Hypothalamus (tissue), 51 donors: ENCODE data around the gene POP5.
A peak's percentile ranks its signal among the peaks of the same experiment; 100 is the strongest.
"Not testable (repeated sequence)": the region's sequence is repeated elsewhere in the genome, so short reads cannot be mapped to it uniquely, and the experiment has no call there.

Experiments used
- DNase-seq, 51 donors: peaks; one replicate each; lab custom pipeline; 2025; lab: John Stamatoyannopoulos, UW

Gene POP5, protein sequence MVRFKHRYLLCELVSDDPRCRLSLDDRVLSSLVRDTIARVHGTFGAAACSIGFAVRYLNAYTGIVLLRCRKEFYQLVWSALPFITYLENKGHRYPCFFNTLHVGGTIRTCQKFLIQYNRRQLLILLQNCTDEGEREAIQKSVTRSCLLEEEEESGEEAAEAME

DNA sequence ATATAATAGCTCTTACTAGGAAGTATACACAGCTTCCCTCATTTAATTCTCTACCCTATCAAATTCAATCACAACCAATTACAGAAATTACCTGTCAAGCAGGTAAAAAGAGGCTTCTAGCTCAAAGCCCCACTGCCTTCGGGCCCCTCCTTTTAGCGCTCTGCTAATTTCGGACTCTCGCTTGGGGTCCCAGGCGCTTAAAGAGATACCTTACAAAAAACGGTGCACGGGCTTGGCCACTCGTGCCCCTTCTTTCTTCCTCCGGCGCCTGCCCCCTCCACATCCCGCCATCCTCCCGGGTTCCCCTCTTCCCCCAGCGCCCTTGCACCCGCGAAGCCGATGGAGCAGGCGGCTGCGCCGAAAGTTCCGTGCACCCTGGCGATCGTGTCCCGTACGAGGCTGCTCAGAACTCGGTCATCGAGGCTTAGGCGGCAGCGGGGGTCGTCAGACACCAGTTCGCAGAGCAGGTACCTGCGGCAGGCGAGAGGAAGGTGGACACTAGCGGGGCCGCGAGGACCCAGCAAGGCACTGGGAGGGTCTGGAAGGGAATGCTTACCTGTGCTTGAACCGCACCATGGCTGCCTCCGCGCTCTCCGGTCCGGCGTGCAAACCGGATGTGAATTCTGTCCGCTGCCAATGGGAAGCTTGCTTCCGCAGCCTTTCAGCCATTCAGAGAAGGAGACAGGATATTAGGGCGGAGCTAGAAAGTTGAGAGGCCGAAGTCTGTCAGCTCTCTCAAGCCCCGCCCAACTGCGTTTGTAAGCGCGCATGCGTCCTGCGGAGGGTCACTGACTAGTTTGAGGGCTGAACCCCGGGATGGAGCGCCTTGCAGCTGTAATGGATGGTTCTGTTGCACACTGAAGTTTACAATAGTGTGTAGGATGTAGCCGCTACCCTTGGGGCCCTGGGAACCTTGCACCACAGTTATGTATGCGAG is at the start of gene POP5:
Gene POP5, minus strand, starts transcription at position 616 of the 937 bp plus-strand sequence. Its CDS starts 40 bp downstream, at position 576.
- DNase-seq: peak; percentile 63 to 99 (median 94)

DNA sequence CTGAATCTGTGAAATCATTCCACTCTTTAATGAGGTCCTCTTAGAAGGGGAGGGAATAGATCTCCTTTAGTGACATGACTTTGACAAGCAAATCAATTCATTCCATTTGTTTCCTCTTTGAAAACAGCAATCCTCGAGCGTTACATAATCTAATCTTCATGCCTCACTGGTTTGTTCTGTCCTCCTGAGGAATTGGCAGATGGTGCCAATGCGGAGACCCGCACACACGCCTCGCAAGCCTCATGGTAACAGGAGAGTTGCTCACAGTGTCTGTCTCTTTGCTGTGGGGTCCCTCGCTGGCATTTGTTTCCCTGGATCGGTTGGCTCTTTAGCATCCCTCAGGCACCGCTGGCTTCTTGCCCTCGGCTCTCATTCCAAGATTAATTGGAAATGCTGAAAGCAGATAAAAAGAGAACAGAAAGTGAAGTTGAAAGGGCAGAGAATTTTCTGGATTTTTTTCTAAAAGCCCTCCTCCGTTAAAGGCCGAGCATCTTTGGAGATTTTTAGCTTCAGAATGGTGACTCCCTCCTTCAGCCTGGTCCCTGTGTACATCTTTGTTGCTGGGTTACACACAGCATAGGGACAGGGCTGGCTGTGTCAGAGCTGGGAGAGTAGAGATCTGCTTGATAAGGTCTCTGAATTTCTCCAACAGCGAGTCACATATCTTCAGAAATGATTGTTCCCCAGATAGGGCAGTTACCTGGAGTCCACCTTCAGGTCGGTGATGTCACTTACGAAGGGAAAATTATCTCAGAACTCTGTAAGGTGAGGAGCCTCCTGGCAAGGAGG is 49.1 kb upstream of the POP5 start:
- DNase-seq: peak in 23 of 51 donors; percentile 11 to 56 (median 28)

DNA sequence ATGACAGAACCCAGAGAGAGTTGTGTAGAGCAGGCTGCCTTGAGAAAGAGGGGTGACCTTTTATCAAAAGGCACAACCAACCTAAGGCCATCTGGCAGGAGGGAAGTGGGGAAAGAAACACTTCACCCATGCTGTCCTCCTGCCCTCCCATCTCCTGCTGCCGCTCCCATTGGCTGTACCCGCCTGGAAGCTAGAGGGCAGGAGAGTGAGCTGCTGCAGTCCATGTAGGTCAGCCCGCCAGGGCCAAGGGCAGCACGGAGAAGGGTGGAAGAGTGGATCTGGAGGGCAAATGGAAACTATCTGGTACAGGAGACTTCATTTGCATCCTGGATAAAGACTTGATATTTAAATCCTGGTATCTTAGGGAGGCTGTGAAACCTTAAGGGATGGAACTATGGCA is 47.7 kb upstream of the POP5 start:
- DNase-seq: peak in 4 of 51 donors; percentile 2 to 10 (median 4)

DNA sequence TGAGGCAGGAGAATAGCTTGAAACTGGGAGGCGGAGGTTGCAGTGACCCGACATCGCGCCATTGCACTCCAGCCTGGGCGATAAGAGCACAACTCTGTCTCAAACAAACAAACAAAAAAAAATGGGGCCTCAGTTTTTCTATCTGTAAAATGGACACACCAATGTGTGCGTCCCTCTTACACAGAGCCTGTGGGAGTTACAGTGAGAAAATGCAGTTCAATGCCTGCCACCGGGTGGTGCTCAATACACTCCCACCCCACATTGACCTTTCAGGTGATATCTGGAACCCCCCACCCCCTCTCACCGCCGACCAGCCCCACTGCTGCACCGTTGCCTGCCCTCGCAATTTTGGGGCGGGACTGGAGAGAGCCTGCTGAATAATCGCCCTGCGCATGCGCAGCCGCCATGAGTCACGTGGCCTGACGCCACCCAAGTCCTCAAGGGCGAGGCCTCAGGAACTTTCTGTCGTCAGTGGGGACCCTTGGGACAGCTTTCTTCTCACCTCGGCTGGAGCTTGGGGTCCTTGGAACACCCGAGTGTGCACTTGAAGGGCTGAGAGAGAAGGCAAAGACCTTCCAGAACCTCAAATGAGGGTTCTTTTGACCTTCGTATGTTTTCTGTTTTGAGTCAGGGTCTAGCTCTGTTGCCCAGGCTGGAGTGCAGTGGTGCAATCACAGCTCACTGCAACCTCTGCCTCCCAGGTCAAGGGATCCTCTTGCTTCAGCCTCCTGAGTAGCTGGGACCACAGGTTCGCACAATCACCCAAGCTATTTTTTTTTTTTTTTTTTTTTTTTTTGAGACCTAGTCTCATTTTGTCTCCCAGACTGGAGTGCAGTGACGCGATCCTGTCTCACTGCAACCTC is 44.6 kb upstream of the POP5 start:
- no peak for DNase-seq

DNA sequence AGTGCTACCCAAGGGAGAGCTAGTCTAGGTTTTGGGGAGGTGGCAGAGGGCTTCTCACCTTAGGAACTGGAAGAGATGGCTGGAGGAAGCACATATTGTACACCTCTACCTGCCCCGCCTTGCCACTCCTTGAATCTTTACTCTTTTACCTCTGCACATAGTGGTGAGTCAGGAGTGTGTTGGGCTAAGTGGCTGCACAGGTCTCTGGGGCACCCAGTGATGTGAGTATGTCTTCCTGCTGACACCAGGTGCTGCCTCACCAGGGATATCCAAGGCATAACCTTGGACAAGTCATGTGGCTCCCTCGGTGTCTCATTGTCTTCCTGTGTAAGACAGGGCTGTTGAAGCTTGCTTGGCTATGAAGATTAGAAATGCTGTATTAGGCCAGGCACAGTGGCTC is 39.4 kb upstream of the POP5 start:
- no peak for DNase-seq

DNA sequence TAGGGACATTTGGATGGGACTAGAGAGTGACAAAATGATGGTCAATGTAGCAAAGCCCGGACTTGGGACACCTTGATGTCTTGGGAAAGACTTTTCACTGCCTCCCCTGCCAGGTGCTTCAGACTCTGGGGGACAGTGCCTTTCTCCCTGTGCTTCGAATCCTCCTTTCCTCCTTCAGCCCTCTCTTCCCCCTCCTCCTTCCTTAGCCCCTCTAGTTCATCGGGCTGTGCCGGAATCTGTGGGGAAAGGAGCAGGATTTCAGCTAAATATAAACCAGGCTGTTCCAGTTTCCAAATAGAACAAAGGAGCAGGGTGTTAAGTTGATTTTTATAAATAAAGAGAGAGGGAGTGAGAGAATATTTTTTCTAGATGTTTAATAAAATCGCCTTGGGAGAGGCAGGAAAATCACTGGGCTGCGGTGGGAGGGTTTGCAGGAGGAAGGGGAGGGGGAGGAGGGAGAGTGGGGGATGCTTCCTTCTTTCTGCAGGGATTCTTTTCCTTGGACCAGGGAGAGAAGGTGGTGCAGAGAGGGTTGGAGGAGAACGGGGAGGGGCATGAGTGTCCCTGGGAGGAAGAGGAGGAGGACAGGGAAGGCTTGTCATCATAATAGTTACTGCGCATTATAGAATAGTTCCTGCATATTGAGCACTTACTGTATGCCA is 37.9 kb upstream of the POP5 start:
- DNase-seq: no peak

DNA sequence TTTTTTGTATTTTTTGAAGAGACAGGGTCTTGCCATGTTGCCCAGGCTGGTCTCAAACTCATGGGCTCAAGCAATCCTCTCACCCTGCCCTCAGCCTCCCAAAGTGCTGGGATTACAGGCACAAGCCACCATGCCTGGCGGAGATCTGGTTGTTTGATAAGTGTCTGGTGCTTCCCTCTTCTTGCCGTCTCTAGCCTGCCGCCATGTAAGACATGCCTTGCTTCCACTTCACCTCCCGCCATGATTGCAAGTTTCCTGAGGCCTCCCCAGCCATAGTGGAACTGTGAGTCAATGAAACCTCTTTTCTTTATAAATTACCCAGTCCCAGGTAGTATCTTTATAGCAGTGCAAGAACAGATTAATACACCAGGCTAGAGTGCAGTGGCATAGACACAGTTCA is 36.6 kb upstream of the POP5 start:
- not testable (repeated sequence) for DNase-seq

DNA sequence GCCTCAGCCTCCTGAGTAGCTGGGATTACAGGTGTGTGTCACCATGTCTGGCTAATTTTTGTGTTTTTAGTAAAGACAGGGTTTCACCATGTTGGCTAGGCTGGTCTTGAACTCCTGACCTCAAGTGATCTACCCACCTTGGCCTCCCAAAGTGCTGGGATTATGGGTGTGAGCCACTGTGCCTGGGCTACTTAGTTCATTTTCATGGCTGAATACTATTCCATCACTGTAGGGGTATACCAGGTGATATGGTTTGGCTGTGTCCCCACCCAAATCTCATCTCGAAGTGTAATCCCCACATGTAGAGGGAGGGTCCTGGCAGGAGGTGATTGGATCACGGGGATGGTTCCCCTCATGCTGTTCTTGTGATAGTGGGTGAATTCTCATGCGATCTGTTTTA is 36.0 kb upstream of the POP5 start:
- DNase-seq: not testable (repeated sequence)

DNA sequence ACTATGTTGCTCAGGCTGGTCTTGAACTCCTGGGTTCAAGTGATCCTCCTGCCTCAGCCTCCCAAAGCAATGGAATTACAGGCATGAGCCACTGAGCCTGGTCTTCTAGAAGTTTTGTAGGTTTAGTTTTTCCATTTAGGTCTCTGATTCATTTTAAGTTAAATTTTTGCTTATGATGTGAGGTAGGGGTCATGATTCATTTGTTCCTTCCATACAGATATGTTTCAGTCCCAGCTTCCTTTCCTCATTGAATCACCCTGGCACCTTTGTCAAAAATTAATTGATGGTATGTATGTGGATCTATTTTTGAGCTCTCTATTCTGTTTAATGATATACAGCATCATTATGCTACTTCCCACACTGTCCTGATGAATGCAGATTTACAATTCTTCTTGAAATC is 33.6 kb upstream of the POP5 start:
- DNase-seq: no peak

DNA sequence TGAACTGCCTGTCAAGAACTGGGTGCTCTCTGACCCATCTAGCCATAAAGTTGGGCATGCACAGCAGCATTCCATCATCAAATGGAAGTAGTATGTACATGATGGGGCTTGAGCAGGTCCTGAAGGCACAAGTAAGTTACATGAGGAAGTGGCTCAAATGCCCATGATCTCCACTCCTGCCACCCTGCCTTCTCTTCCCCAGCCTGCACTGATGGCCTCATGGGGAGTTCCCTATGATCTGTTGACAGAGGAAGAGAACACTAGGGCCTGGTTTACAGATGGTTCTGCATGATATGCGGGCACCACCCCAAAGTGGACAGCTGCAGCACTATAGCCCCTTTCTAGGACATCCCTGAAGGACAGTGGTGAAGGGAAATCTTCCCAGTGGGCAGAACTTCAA is 30.3 kb upstream of the POP5 start:
- not testable (repeated sequence) for DNase-seq

DNA sequence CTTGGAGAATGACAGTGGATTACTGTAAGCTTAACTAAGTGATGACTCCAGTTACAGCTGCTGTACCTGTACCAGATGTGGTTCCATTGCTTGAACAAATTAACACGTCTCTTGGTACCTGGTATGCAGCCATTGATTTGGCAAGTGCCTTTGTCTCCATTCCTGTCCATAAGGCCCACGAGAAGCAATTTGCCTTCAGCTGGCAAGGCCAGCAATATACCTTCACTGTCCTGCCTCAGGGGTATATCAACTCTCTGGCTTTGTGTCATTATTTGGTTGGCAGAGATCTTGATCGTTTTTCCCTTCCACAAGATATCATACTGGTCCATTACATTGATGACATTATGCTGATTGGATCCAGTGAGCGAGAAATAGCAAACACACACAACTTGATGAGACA is 29.4 kb upstream of the POP5 start:
- DNase-seq: no peak

DNA sequence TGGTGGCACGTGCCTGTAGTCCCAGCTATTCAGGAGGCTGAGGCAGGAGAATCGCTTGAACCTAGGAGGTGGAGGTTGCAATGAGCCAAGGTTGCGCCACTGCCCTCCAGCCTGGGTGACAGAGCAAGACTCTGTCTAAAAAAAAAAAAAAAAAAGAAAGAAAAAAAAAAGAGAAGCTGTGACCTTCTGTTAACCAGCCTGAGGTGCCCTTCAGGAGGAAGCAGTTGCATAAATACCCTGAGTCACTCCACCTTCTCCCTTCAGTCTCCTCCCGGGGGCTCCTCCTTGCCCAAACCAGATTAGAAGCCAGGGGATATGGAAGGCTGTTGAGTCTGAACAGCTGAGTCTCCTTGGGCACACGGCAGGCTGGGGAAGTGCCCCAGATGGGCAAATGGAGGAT is 21.2 kb upstream of the POP5 start:
- DNase-seq: not testable (repeated sequence)

DNA sequence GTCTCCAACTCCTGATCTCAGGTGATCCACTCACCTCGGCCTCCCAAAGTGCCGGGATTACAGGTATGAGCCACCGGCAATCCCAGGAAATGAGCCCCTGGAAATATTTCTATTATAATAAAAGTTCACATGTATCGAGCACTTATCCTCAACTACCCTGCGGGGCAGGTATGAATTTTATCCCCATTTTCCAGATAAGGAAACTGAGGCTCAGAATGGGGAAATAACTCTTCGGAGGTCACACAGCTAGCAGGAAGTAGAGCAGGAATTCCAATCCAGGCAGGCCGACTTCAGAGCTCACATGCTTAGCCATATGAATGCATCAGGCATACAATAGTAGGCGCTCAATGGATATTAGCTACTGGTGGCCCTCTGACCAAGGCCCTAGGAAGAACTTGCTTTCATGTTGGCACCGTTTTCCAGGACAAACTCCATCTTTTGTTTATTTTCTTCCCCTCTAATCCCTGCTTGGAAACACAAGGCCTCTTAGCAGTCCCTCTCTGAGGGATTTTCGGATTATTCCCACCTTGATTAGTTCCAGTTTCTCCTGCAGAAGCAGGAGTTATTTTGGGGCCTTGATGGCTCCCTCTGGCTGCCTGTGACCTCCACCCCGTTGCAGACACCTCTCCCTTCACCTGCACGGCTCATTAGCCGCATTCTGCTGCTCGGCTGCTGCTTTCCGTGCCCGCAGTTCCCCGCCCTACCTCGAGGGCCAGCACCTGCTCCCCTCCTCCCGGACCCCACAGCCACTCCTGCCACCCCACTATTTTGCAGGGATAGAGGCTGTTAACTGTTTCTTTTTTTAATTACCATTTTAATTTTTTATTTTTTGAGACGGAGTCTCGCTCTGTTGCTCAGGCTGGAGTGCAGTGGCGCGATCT is 18.7 kb upstream of the POP5 start:
- DNase-seq: no peak

DNA sequence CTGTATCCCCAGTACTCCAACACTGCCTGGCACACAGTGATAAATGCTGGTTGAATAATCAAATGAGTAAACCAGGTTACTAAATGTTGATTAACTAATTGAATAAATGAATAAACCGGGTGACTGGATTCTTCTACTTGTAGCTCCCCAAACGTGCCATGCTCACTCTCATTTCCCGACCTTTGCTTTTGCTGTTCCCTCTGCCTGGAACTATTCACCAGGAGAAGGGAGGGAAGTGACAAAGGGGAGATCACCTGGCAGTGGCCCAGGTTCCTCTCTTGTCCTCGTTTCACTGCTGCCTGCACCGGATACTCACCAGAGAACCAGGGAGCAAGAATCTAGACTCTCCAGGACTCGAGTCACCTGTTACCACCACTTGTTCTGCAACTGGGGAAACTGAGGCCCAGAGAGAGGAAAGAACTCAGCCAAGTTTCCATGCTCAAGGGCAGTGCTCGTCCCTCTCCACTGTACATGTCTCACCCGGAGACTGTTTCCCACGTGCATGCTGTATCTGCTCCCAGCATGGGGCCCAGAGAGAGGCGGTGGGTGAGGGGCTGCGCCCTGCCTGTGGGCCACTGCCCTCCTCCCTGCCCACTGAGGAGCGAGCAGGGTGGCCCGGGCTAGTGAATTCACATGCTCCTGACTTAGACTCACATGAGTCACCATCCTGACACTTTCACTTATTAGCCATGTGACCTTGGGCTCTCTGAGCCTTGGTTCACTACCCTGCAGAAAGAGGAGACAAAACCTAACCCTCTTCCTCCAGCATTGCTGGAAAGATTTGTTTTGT is 17.7 kb upstream of the POP5 start:
- DNase-seq: peak in 2 of 51 donors; percentile 1 to 6

DNA sequence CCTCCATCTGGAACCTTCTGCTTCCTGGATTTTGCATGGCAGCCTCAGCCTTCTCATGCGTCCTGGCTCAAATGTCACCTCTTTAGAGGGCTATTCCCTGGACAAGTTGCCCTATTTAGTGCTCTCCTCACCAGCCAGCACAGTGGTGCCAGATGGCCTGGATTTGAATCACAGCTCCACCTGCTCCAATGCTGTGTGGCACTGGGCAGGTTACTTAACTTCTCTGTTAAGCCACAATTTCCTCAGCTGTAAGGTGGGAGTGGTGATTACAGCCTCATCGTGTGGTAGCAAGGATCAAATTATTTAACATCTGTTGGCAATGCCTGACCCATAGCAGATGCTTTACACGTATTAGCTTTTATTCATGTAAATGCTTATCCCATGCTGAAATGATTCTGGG is 16.7 kb upstream of the POP5 start:
- DNase-seq: no peak

DNA sequence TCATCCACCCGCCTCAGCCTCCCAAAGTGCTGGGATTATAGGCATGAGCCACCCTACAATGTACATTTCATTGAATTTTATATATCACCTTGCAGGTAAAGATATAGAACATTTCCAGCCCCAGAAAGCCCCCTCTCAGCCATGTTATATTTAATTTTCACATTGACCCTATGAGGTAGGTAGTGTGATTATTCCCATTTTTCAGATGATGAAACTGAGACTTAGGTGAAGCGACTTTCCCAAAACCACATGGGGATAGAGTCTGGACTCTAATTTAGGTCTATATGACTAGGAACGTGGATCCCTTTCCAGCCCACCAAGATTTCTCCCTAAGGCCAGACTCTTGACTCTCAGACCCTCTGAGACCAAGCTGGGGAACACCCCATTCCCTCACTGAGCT is 15.7 kb upstream of the POP5 start:
- no peak for DNase-seq

DNA sequence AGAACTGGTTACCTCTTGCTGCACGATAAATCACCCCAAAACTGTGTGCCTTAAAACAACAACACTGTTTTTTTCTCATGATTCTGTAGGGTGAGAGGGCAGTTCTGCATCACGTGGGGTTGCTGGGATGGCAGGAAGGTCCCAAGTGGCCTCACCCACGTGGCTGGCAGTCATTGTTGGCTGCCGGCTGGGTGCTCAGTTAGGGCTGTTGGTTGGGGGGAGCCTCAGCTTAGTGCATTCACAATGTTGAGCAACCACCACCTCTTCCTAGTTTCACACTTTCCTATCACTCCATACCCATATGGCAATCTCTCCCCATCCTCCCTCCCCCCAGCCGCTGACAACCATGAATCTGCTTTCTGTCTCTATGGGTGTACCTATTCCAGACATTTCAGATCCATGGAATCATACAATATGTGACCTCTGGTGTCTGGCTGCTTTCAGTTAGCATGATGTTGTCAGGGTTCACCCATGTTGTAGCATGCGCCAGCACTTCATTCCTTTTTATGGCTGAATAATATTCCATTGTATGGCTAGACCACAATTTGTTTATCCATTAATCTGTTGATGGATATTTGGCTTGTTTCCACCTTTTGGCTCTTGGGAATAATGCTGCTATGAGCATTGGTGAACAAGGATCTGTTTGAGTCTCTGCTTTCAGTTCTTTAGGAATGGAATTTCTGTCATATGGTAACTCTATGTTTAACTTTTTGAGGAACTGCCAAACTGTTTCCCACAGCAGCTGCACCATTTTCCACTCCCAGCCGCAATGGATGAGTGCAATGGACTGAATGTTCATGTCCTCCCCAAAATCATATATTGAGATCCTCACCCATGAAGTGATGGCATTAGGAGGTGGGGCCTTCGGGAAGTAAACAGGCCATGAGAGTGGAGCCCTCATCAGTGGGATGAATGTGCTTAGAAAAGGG is 11.2 kb upstream of the POP5 start:
- peak in 1 of 51 donors; percentile 32 for DNase-seq
